Trophoblast cell (in vitro differentiated cells and primary cell): ENCODE measurements around the gene PNKP.

Experiments
- DNase-seq, 2 donors: peaks; one replicate each; pipeline ENCODE4 v3.0.0-alpha.2; 2016
- H2AFZ ChIP-seq: 2 replicates; pipeline ENCODE4 v1.6.1; 2013; ENCODE audit warnings: low read length, moderate library complexity, mild to moderate bottlenecking; ENCODE audit not compliant: insufficient read depth, poor library complexity
- H2AK5ac ChIP-seq: 2 replicates; pipeline ENCODE4 v1.6.1; 2013; ENCODE audit warnings: mild to moderate bottlenecking, low read length
- H2BK120ac ChIP-seq: 2 replicates; pipeline ENCODE4 v1.6.1; 2013; ENCODE audit warnings: low read length, mild to moderate bottlenecking, moderate library complexity; ENCODE audit not compliant: insufficient read depth, poor library complexity
- H2BK12ac ChIP-seq: 2 replicates; pipeline ENCODE4 v1.6.1; 2013; ENCODE audit warnings: mild to moderate bottlenecking, low read length, moderate library complexity
- H2BK5ac ChIP-seq: 2 replicates; pipeline ENCODE4 v1.6.1; 2013; ENCODE audit warnings: low read length, low read depth, moderate library complexity, mild to moderate bottlenecking; ENCODE audit not compliant: poor library complexity
- H3K14ac ChIP-seq: 2 replicates; pipeline ENCODE4 v1.6.1; 2013; ENCODE audit warnings: mild to moderate bottlenecking, low read length
- H3K18ac ChIP-seq: 2 replicates; pipeline ENCODE4 v1.6.1; 2013; ENCODE audit warnings: mild to moderate bottlenecking, low read length
- H3K23ac ChIP-seq: 2 replicates; pipeline ENCODE4 v1.6.1; 2013; ENCODE audit warnings: low read length
- H3K27ac ChIP-seq: 2 replicates; pipeline ENCODE4 v1.5.1; 2013; ENCODE audit warnings: low read depth, mild to moderate bottlenecking, inconsistent platforms, low read length, moderate library complexity
- H3K27me3 ChIP-seq: 2 replicates; pipeline ENCODE4 v1.6.1; 2013; ENCODE audit warnings: inconsistent platforms, mild to moderate bottlenecking, low read length, moderate library complexity; ENCODE audit not compliant: insufficient read depth
- H3K36me3 ChIP-seq, 2 experiments: 1 replicate in 1 of 2; 2 replicates in 1 of 2; pipeline ENCODE4 v1.6.1; 2013; ENCODE audit warnings: low read length in 2 of 2, mild to moderate bottlenecking in 2 of 2, moderate library complexity in 1 of 2; ENCODE audit not compliant: insufficient read depth in 2 of 2, control insufficient read depth in 1 of 2
- H3K4ac ChIP-seq: 2 replicates; pipeline ENCODE4 v1.6.1; 2013; ENCODE audit warnings: low read depth, mild to moderate bottlenecking, low read length, moderate library complexity
- H3K4me1 ChIP-seq, 2 experiments: 1 replicate in 1 of 2; 2 replicates in 1 of 2; pipeline ENCODE4 v1.6.1; 2013; ENCODE audit warnings: low read length in 2 of 2, mild to moderate bottlenecking in 2 of 2, moderate library complexity in 1 of 2; ENCODE audit not compliant: insufficient read depth in 2 of 2, control insufficient read depth in 1 of 2
- H3K4me2 ChIP-seq: 2 replicates; pipeline ENCODE4 v1.6.1; 2013; ENCODE audit warnings: inconsistent platforms, mild to moderate bottlenecking, low read length, moderate library complexity
- H3K4me3 ChIP-seq: 2 replicates; pipeline ENCODE4 v1.5.1; 2013; ENCODE audit warnings: mild to moderate bottlenecking, low read depth, low read length, inconsistent platforms
- H3K79me1 ChIP-seq: one replicate; pipeline ENCODE4 v1.6.1; 2013; ENCODE audit warnings: low read length
- H3K79me2 ChIP-seq: 2 replicates; pipeline ENCODE4 v1.6.1; 2013; ENCODE audit warnings: low read length, mild to moderate bottlenecking; ENCODE audit not compliant: control insufficient read depth, insufficient read depth, poor library complexity
- H3K9ac ChIP-seq: 2 replicates; pipeline ENCODE4 v1.6.1; 2013; ENCODE audit warnings: mild to moderate bottlenecking, low read length
- H3K9me3 ChIP-seq: 2 replicates; pipeline ENCODE4 v1.6.1; 2013; ENCODE audit warnings: low read depth, mild to moderate bottlenecking, control low read depth, inconsistent platforms, low read length; ENCODE audit not compliant: insufficient read depth
- H4K12ac ChIP-seq: 2 replicates; pipeline ENCODE4 v1.6.1; 2013; ENCODE audit warnings: low read depth, mild to moderate bottlenecking, low read length, moderate library complexity
- H4K8ac ChIP-seq: 2 replicates; pipeline ENCODE4 v1.6.1; 2013; ENCODE audit warnings: low read depth, mild to moderate bottlenecking, low read length, moderate library complexity
- H4K91ac ChIP-seq: one replicate; pipeline ENCODE4 v1.6.1; 2013; ENCODE audit warnings: low read depth, mild to moderate bottlenecking, low read length, moderate library complexity
- WGBS: extraction: QIAGEN DNeasy Blood & Tissue Kit; methylation state at CpG from one replicate; pipeline ENCODE4 v1.1.7; 2013; ENCODE audit warnings: missing lambda C conversion rate; ENCODE audit not compliant: insufficient read length, insufficient coverage; ENCODE audit errors: extremely low coverage; 5-methylcytosine and 5-hydroxymethylcytosine counted together

PNKP gene

GRCh38 chr19:49890349-49891311, 23.3 kb upstream of the PNKP start:
- no peak overlapping the region for H3K14ac ChIP-seq
- H3K4ac ChIP-seq, result no peak overlapping the region
- H3K4me1 ChIP-seq, result peaks cover 3 to 8% of the 10 kb centered on the region in 2 experiments
- no peak overlapping the region for H2BK5ac ChIP-seq
- H2BK12ac ChIP-seq, result no peak overlapping the region
- H4K8ac ChIP-seq, result no peak overlapping the region
- peak; percentile 58 to 67 for DNase-seq
- H3K9me3 ChIP-seq, result peaks cover 15% of the 10 kb centered on the region
- no peak overlapping the region for H3K18ac ChIP-seq
- no peak overlapping the region for H4K91ac ChIP-seq
- H3K27me3 ChIP-seq, result no peaks in the 10 kb centered on the region
- peak overlapping the region; percentile 51 for H3K4me2 ChIP-seq
- no peak overlapping the region for H4K12ac ChIP-seq
- H2AFZ ChIP-seq, result peak overlapping the region; percentile 57
- peaks cover 5 to 6% of the 10 kb centered on the region in 2 experiments for H3K36me3 ChIP-seq
- H2BK120ac ChIP-seq, result no peak overlapping the region
- H2AK5ac ChIP-seq, result no peak overlapping the region
- no peaks in the 10 kb centered on the region for H3K79me2 ChIP-seq
- no peak overlapping the region for H3K9ac ChIP-seq
- no peak overlapping the region for H3K23ac ChIP-seq
- peak overlapping the region; percentile 26 for H3K4me3 ChIP-seq
- H3K79me1 ChIP-seq, result no peaks in the 10 kb centered on the region
- H3K27ac ChIP-seq, result no peak overlapping the region
- no CpG with 5 or more reads among the region's 69 CpGs for WGBS

- H3K4ac ChIP-seq, result no peak overlapping the region
- no peak overlapping the region for H4K8ac ChIP-seq
- no peak overlapping the region for H3K23ac ChIP-seq
- peak overlapping the region; percentile 51 for H3K4me2 ChIP-seq
- no peak overlapping the region for H2BK120ac ChIP-seq
- no CpG with 5 or more reads among the region's 71 CpGs for WGBS
- peaks cover 8 to 10% of the 10 kb centered on the region in 2 experiments for H3K36me3 ChIP-seq
- DNase-seq, result peak; percentile 86 to 93
- H3K27ac ChIP-seq, result no peak overlapping the region
- no peaks in the 10 kb centered on the region for H3K27me3 ChIP-seq
- no peak overlapping the region for H2BK5ac ChIP-seq
- no peaks in the 10 kb centered on the region for H3K79me2 ChIP-seq
- peak overlapping the region; percentile 57 for H2AFZ ChIP-seq
- no peaks in the 10 kb centered on the region for H3K79me1 ChIP-seq
- H3K9ac ChIP-seq, result no peak overlapping the region
- no peak overlapping the region for H2AK5ac ChIP-seq
- no peak overlapping the region for H2BK12ac ChIP-seq
- H4K12ac ChIP-seq, result no peak overlapping the region
- H3K4me1 ChIP-seq, result peaks cover 3 to 8% of the 10 kb centered on the region in 2 experiments
- H3K4me3 ChIP-seq, result peak overlapping the region; percentile 26
- no peak overlapping the region for H4K91ac ChIP-seq
- H3K14ac ChIP-seq, result no peak overlapping the region
- peaks cover 15% of the 10 kb centered on the region for H3K9me3 ChIP-seq
- no peak overlapping the region for H3K18ac ChIP-seq
Observed at GRCh38 chr19:49889687-49890348, 22.4 kb upstream of the PNKP start.

GRCh38 chr19:49889038-49889686, 21.8 kb upstream of the PNKP start:
- no peak overlapping the region for H2BK12ac ChIP-seq
- no peak overlapping the region for H4K12ac ChIP-seq
- no peak overlapping the region for H2BK5ac ChIP-seq
- H3K18ac ChIP-seq, result no peak overlapping the region
- peaks cover 14% of the 10 kb centered on the region for H3K9me3 ChIP-seq
- H3K79me2 ChIP-seq, result no peaks in the 10 kb centered on the region
- H3K4me3 ChIP-seq, result no peak overlapping the region
- no peaks in the 10 kb centered on the region for H3K79me1 ChIP-seq
- H3K9ac ChIP-seq, result no peak overlapping the region
- H3K27ac ChIP-seq, result no peak overlapping the region
- no peak overlapping the region for H3K14ac ChIP-seq
- WGBS, result no CpG with 5 or more reads among the region's 23 CpGs
- H3K27me3 ChIP-seq, result no peaks in the 10 kb centered on the region
- H3K4me1 ChIP-seq, result peaks cover 3 to 8% of the 10 kb centered on the region in 2 experiments
- H2AK5ac ChIP-seq, result no peak overlapping the region
- DNase-seq, result no peak
- H2BK120ac ChIP-seq, result no peak overlapping the region
- peaks cover 14 to 17% of the 10 kb centered on the region in 2 experiments for H3K36me3 ChIP-seq
- H3K4me2 ChIP-seq, result no peak overlapping the region
- no peak overlapping the region for H2AFZ ChIP-seq
- no peak overlapping the region for H3K4ac ChIP-seq
- no peak overlapping the region for H4K91ac ChIP-seq
- no peak overlapping the region for H4K8ac ChIP-seq
- no peak overlapping the region for H3K23ac ChIP-seq

- Histone ChIP-seq H2BK120ac (no peak overlapping the region), H3K27ac (no peak overlapping the region), H3K79me1 (no peaks in the 10 kb centered on the region), H3K4me1 (peaks cover 3 to 8% of the 10 kb centered on the region in 2 experiments), H3K23ac (no peak overlapping the region), H3K27me3 (no peaks in the 10 kb centered on the region), H3K18ac (no peak overlapping the region), H4K12ac (no peak overlapping the region), H2AFZ (no peak overlapping the region), H3K4me2 (no peak overlapping the region), H2BK12ac (no peak overlapping the region), H3K79me2 (no peaks in the 10 kb centered on the region), H2BK5ac (no peak overlapping the region), H3K4ac (no peak overlapping the region), H3K9ac (no peak overlapping the region), H4K91ac (no peak overlapping the region), H4K8ac (no peak overlapping the region), H3K9me3 (peaks cover 13% of the 10 kb centered on the region), H3K14ac (no peak overlapping the region), H3K36me3 (peaks cover 21 to 24% of the 10 kb centered on the region in 2 experiments), H2AK5ac (no peak overlapping the region), H3K4me3 (no peak overlapping the region)
- WGBS, result no CpG with 5 or more reads among the region's 18 CpGs
- DNase-seq, result no peak
Observed at GRCh38 chr19:49888510-49888824, 21.1 kb upstream of the PNKP start.
